ENCODE results near the gene ITCH. TPM values are rescaled to one million over a fixed set of nuclear protein-coding genes. Genes with fewer than 3 reads are reported as not detected.

The ITCH gene
- total and polyA plus RNA-seq, 2 of the 8 experiments (the other 6 are each of a cell fraction or from before 2014, with no cell fraction given) = 3.9 to 45.2 TPM

DNA sequence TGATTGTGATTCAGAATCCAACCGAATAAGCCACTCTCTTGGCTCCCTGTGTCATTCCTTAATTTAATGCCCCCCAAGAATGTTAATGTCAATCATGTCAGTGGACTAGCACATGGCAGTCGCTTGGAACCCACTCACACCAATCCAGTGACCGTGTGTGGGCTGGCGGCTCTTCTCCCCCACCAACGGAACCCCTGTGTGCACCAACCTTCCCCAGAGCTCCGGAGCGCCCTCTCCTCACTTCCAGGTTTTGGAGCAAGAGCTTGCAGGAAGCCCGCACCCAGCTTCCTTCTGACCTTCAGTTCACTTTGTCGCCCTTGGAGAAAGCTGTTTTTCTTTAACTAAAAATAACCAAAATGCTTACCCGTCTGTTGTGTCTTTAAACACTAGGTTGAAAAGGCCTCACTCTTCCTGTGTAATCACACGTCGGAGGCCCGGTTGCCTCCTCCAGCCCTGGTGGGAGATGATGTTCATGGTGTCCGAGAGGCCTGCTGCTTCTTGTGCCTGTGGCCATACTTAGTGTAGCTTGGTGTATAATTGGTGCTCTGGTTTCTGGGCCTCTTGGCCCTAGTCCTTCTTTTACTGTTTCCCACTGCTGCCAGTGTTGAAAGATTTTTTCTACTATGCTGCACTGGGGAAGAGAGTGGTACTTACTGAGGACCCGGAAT is 177.7 kb downstream of the ITCH start:
- no peak for DNase-seq (ENCODE audit: low read depth in 1 of 2, low spot score in 2 of 2)
- Histone ChIP-seq H2BK5ac (ENCODE audit: low read depth, low read length) (no peak overlapping the region), H3K23ac (ENCODE audit: insufficient read length) (no peak overlapping the region), H3K4ac (replicated peaks; ENCODE audit: insufficient read length, low read depth, low read length) (no peak overlapping the region), H3K18ac (ENCODE audit: extremely low read depth, low read length) (no peak overlapping the region), H4K5ac (ENCODE audit: insufficient read length, low read depth, low read length) (no peak overlapping the region), H2BK12ac (ENCODE audit: low read depth, low read length) (no peak overlapping the region), H3K79me1 (ENCODE audit: low read depth, low read length) (no peaks in the 10 kb centered on the region), H2BK15ac (ENCODE audit: low read length) (no peak overlapping the region), H3K9ac (replicated peaks in 1 of 4; ENCODE audit: extremely low read depth in 1 of 4, low read depth in 3 of 4, low read length in 3 of 4) (no peak overlapping the region), H3K36me3 (ENCODE audit: control insufficient read depth in 2 of 4, insufficient read depth in 4 of 4, low read length in 3 of 4) (peaks cover 7 to 15% (median 11%) of the 10 kb centered on the region in 4 experiments; a peak in 7 of 8 replicates), H3K4me1 (replicated peaks in 1 of 4; ENCODE audit: control insufficient read depth in 3 of 4, insufficient read depth in 4 of 4, low read length in 3 of 4) (peaks cover 0 to 8% (median 2%) of the 10 kb centered on the region in 4 experiments; a peak in 3 of 7 replicates), H3K23me2 (ENCODE audit: low read depth, low read length) (peaks cover 5% of the 10 kb centered on the region; the same call in 1 of the 2 replicates), H3K4me2 (ENCODE audit: insufficient read depth in 1 of 2, low read depth in 2 of 2, low read length in 2 of 2) (no peak overlapping the region), H2AK5ac (ENCODE audit: low read depth, low read length) (no peak overlapping the region), H3K4me3 (ENCODE audit: extremely low read depth in 1 of 4, insufficient read depth in 2 of 4, low read depth in 3 of 4, low read length in 4 of 4) (no peak overlapping the region), H2BK20ac (ENCODE audit: low read length) (no peak overlapping the region), H2BK120ac (replicated peaks; ENCODE audit: low read depth, low read length) (no peak overlapping the region), H4K91ac (replicated peaks; ENCODE audit: insufficient read length, low read length) (no peak overlapping the region), H3K56ac (replicated peaks; ENCODE audit: insufficient read length, low read depth, low read length) (no peak overlapping the region), H2AFZ (ENCODE audit: low read length) (no peak overlapping the region), H3K27ac (ENCODE audit: low read depth, low read length) (no peak overlapping the region), H4K8ac (ENCODE audit: extremely low read depth, insufficient read depth, low read length) (no peak overlapping the region), H3K9me3 (ENCODE audit: insufficient read depth in 2 of 2, low read depth in 1 of 2, low read length in 1 of 2) (no peaks in the 10 kb centered on the region), H4K20me1 (replicated peaks in 1 of 2; ENCODE audit: control insufficient read depth in 1 of 2, insufficient read depth in 2 of 2, low read length in 2 of 2) (peaks cover 2 to 5% of the 10 kb centered on the region in 2 experiments), H3K79me2 (ENCODE audit: control insufficient read depth in 1 of 2, insufficient read depth in 2 of 2, low read length in 2 of 2) (no peaks in the 10 kb centered on the region), H3K14ac (ENCODE audit: insufficient read length) (no peak overlapping the region), H3K27me3 (replicated peaks in 1 of 4; ENCODE audit: control insufficient read depth in 3 of 4, extremely low read depth in 1 of 4, insufficient read depth in 3 of 4, low read length in 3 of 4) (no peaks in the 10 kb centered on the region)
- FAIRE-seq = no peak
- ChIA-PET POLR2A (ENCODE audit: partially characterized antibody) (interaction anchor here (1.9 kb wide), 1 partner anchor 165 kb away, joined by 5 read pairs; no protein-coding TSS in a partner anchor), CTCF (ENCODE audit: partially characterized antibody) (interaction anchor here (0.6 to 4.9 kb wide), 6 partner anchors 8 to 471 kb away, joined by 3 to 24 read pairs (median 4); no protein-coding TSS in a partner anchor)
- 93% methylated on average over 14 of the region's 15 CpGs; no CpG with 5 or more reads in 1 of the 2 experiments for WGBS, 2 experiments (ENCODE audit: extremely low coverage in 1 of 2, insufficient coverage in 1 of 2, insufficient read length in 1 of 2, insufficient replicate concordance in 2 of 2, low coverage in 1 of 2, low lambda C conversion rate in 2 of 2, missing lambda C conversion rate in 1 of 2)
- TF ChIP-seq TEAD4 (IDR thresholded peaks at IDR 0.05; ENCODE audit: low read depth, low read length) = no peak
- TF ChIP-seq EGR1 (IDR thresholded peaks at IDR 0.05; ENCODE audit: borderline replicate concordance, low read depth, low read length) = no peak
- TF ChIP-seq, protein P1, sequence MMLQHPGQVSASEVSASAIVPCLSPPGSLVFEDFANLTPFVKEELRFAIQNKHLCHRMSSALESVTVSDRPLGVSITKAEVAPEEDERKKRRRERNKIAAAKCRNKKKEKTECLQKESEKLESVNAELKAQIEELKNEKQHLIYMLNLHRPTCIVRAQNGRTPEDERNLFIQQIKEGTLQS (IDR thresholded peaks at IDR 0.05; ENCODE audit: insufficient read depth, low read depth, low read length) = no peak
- TF ChIP-seq GTF2F1 (IDR thresholded peaks at IDR 0.05; ENCODE audit: borderline replicate concordance, low read depth, low read length) = no peak
- TF ChIP-seq BCL11A (IDR thresholded peaks at IDR 0.05; ENCODE audit: low read depth in 2 of 2, low read length in 2 of 2) = no peak
- no peak for TF ChIP-seq SIX5 (IDR thresholded peaks at IDR 0.05; ENCODE audit: low read depth, low read length)
- TF ChIP-seq PHF8 (conservative IDR thresholded peaks at IDR 0.05; ENCODE audit: low read depth, low read length) = no peak
- no peak for TF ChIP-seq SP1 (IDR thresholded peaks at IDR 0.05; ENCODE audit: low read depth, low read length)
- no peak for TF ChIP-seq SIRT6 (IDR thresholded peaks at IDR 0.05; ENCODE audit: low read length)
- TF ChIP-seq SP4 (IDR thresholded peaks at IDR 0.05; ENCODE audit: low read length) = no peak
- TF ChIP-seq HDAC6 (IDR thresholded peaks at IDR 0.05; ENCODE audit: low read depth, low read length) = no peak
- no peak for TF ChIP-seq SAP30 (IDR thresholded peaks at IDR 0.05; ENCODE audit: insufficient read depth, insufficient replicate concordance, low read length)
- no peak for TF ChIP-seq CREB1 (IDR thresholded peaks at IDR 0.05)
